HL-60/S4 treated with phorbol 12-myristate 13-acetate at 8.2 ng/mL for 4 days and 3 days (cell line): ENCODE results near the gene KREMEN1.
"Not testable (repeated sequence)": the region's sequence is repeated elsewhere in the genome, so short reads cannot be mapped to it uniquely, and the experiment has no call there.

ENCODE experiments used
- in situ Hi-C: fragments of 300-500 bp; cut with MboI; formaldehyde crosslinking; loops from 2 replicates; pipeline ENCODE4 v1.15.0; 2022; ENCODE audit warnings: low sequenced_read_pairs

The KREMEN1 gene

GRCh38 chr22:29096736-29097669 is 24.2 kb downstream of the KREMEN1 start:
- in situ Hi-C loops = no loop called here

GRCh38 chr22:29098296-29098695 is 25.5 kb downstream of the KREMEN1 start:
- in situ Hi-C loops = no loop called here

- in situ Hi-C loops = no loop called here
These were observed 29.5 kb downstream of the KREMEN1 start for GRCh38 chr22:29102300-29102699.

- in situ Hi-C loops = no loop called here
These were observed 30.3 kb downstream of the KREMEN1 start for GRCh38 chr22:29103121-29103520.

GRCh38 chr22:29105468-29105867 is 32.6 kb downstream of the KREMEN1 start:
- in situ Hi-C loops = no loop called here

GRCh38 chr22:29106839-29107238 is 34.0 kb downstream of the KREMEN1 start:
- in situ Hi-C loops = no loop called here

GRCh38 chr22:29108137-29108536 is 35.3 kb downstream of the KREMEN1 start:
- in situ Hi-C loops = no loop called here

- in situ Hi-C loops = no loop called here
These were observed 37.0 kb downstream of the KREMEN1 start for GRCh38 chr22:29109822-29110221.

GRCh38 chr22:29110946-29111345 is 38.1 kb downstream of the KREMEN1 start:
- in situ Hi-C loops = no loop called here

GRCh38 chr22:29112121-29112520 is 39.3 kb downstream of the KREMEN1 start:
- in situ Hi-C loops = no loop called here

GRCh38 chr22:29112681-29113080 is 39.8 kb downstream of the KREMEN1 start:
- in situ Hi-C loops = no loop called here

- in situ Hi-C loops = no loop called here
These were observed 40.5 kb downstream of the KREMEN1 start for GRCh38 chr22:29113319-29113718.

- in situ Hi-C loops = no loop called here
These were observed 41.6 kb downstream of the KREMEN1 start for GRCh38 chr22:29114392-29114791.

- in situ Hi-C loops = no loop called here
These were observed 43.0 kb downstream of the KREMEN1 start for GRCh38 chr22:29115682-29116288.

GRCh38 chr22:29116397-29117123 is 43.7 kb downstream of the KREMEN1 start:
- in situ Hi-C loops = no loop called here

- in situ Hi-C loops = no loop called here
These were observed 45.1 kb downstream of the KREMEN1 start for GRCh38 chr22:29117799-29118477.

- in situ Hi-C loops = not testable (repeated sequence)
These were observed 47.5 kb downstream of the KREMEN1 start for GRCh38 chr22:29120098-29120912.

GRCh38 chr22:29121124-29121523 is 48.3 kb downstream of the KREMEN1 start:
- in situ Hi-C loops = no loop called here

GRCh38 chr22:29122041-29122440 is 49.2 kb downstream of the KREMEN1 start:
- in situ Hi-C loops = no loop called here

GRCh38 chr22:29124777-29125442 is 52.1 kb downstream of the KREMEN1 start:
- in situ Hi-C loops = no loop called here
